MM.1S (cell line): ENCODE data around the gene FOXN1.

Experiments used
- CTCF ChIP-seq: fragments of 300-600 bp; sonication (generic); IDR thresholded peaks from 2 replicates; pipeline ENCODE4 v1.5.1; 2016; ENCODE audit warnings: antibody characterized with exemption, low read length, mixed read lengths
- EZH2 ChIP-seq: fragments of 300-600 bp; sonication (generic); optimal IDR thresholded peaks from 2 replicates; pipeline ENCODE3; 2017; ENCODE audit warnings: low read depth, mild to moderate bottlenecking, antibody characterized with exemption, low read length, mixed read lengths

DNA sequence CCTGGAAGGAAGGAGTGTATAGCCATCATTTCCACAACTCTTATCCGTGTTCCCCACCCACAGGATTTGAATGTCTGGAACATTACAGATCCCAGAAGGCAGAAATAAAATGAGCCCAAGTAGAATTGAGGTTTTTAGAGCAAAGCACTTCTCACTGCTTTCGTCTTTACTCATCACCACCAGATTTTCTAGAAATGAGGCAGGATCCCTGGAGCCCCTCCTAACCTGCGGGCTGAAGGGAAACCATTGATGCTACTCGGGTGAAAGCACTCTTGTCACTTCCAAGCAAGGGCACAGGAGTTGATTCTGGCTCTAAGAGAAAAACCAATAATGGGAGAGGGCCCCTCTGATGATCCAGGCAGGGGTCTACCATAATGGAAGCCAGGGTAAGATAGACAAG lies 73.4 kb downstream of the FOXN1 start:
- TF ChIP-seq EZH2 (no peak), CTCF (no peak)
